Measurements from ENCODE around the gene SCN3B. TPM values are rescaled to one million over a fixed set of nuclear protein-coding genes. Genes with fewer than 3 reads are reported as not detected.
"Not testable (repeated sequence)": the region's sequence is repeated elsewhere in the genome, so short reads cannot be mapped to it uniquely, and the experiment has no call there.

The SCN3B gene
- total RNA-seq, 2 donors from 2014 or later, result 0.05 TPM; not detected in 1

GRCh38 chr11:123681030-123681429 lies 26.6 kb upstream of the SCN3B start:
- Mint-ChIP-seq H3K4me3 (peak overlapping the region; percentile 9 to 18), H3K36me3 (ENCODE audit: insufficient read depth in 2 of 2) (no peaks in the 10 kb centered on the region), H3K4me1 (ENCODE audit: low read depth) (peaks cover 21% of the 10 kb centered on the region), H3K27ac (peak overlapping the region; percentile 12), H3K27me3 (ENCODE audit: low read depth) (peaks cover 16% of the 10 kb centered on the region), H3K9me3 (no peaks in the 10 kb centered on the region)
- ATAC-seq (replicated peaks in 1 of 2) (peak; percentile 98 to 99), DNase-seq (peak; percentile 5 to 11)

DNA sequence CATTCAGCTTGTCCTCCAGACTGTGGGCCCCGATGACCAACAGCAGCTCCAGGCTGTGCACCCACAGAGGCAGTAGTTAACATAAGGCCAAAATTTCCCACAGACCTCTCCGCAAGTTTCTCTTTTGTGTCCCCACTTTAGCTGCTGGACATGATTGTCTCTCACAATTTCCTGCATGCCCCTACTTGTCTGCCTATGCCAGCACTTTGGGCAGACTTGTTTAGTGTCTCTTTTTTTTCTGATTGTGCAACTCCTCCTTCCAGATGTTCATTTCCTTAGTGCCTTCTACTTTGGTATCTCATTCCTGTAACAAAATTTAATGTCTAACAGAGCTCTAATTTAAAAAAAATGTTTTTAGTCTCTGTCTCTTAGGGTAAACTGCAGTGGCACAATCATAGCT lies 23.8 kb upstream of the SCN3B start:
- Mint-ChIP-seq H3K36me3 (ENCODE audit: insufficient read depth in 2 of 2) (no peaks in the 10 kb centered on the region), H3K4me1 (ENCODE audit: low read depth) (peaks cover 21% of the 10 kb centered on the region), H3K4me3 (no peak overlapping the region), H3K9me3 (no peaks in the 10 kb centered on the region), H3K27ac (no peak overlapping the region), H3K27me3 (ENCODE audit: low read depth) (peaks cover 7% of the 10 kb centered on the region)
- ATAC-seq (replicated peaks in 1 of 2), result no peak
- DNase-seq, result no peak

GRCh38 chr11:123677510-123677909 lies 23.1 kb upstream of the SCN3B start:
- DNase-seq, result no peak
- no peak for ATAC-seq (replicated peaks in 1 of 2)
- Mint-ChIP-seq H3K4me3 (no peak overlapping the region), H3K27ac (no peak overlapping the region), H3K36me3 (ENCODE audit: insufficient read depth in 2 of 2) (no peaks in the 10 kb centered on the region), H3K27me3 (ENCODE audit: low read depth) (peaks cover 7% of the 10 kb centered on the region), H3K9me3 (no peaks in the 10 kb centered on the region), H3K4me1 (ENCODE audit: low read depth) (peaks cover 21% of the 10 kb centered on the region)

- no peaks in the 10 kb centered on the region for H3K27me3 Mint-ChIP-seq (ENCODE audit: low read depth)
- H3K4me1 Mint-ChIP-seq (ENCODE audit: low read depth), result no peaks in the 10 kb centered on the region
- H3K4me3 Mint-ChIP-seq, result no peak overlapping the region
- ATAC-seq (replicated peaks in 1 of 2) (no peak), DNase-seq (no peak)
- no peaks in the 10 kb centered on the region for H3K36me3 Mint-ChIP-seq (ENCODE audit: insufficient read depth in 2 of 2)
- H3K27ac Mint-ChIP-seq, result no peak overlapping the region
- no peaks in the 10 kb centered on the region for H3K9me3 Mint-ChIP-seq
These were observed 19.9 kb upstream of the SCN3B start for GRCh38 chr11:123674297-123674696.

DNA sequence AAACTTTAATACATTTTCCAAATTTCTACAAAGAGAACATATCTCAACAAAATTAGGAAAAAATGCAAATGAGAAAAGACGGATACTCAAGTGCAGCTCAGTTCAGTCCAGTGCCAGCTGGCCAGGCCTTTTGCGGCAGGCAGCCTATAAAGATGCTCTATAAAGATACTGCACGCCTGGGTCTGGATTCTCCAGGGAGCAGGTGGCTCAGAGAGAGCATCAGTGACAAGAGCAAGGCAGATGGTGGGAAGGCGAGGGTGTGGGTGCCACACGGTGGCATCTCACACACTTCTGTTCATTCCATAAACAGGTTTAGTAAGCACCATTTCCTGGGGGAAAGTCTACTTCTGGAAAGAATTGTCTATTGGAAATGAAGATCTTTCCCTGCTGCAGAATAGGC lies 18.1 kb upstream of the SCN3B start:
- H3K27me3 Mint-ChIP-seq (ENCODE audit: low read depth), result no peaks in the 10 kb centered on the region
- DNase-seq, result no peak
- H3K4me3 Mint-ChIP-seq, result no peak overlapping the region
- no peaks in the 10 kb centered on the region for H3K36me3 Mint-ChIP-seq (ENCODE audit: insufficient read depth in 2 of 2)
- no peaks in the 10 kb centered on the region for H3K9me3 Mint-ChIP-seq
- ATAC-seq (replicated peaks in 1 of 2), result no peak
- H3K4me1 Mint-ChIP-seq (ENCODE audit: low read depth), result no peaks in the 10 kb centered on the region
- H3K27ac Mint-ChIP-seq, result no peak overlapping the region

- Mint-ChIP-seq H3K36me3 (ENCODE audit: insufficient read depth in 2 of 2) (no peaks in the 10 kb centered on the region), H3K27me3 (ENCODE audit: low read depth) (no peaks in the 10 kb centered on the region), H3K4me1 (ENCODE audit: low read depth) (no peaks in the 10 kb centered on the region), H3K9me3 (no peaks in the 10 kb centered on the region), H3K27ac (no peak overlapping the region), H3K4me3 (no peak overlapping the region)
- DNase-seq, result no peak
- no peak for ATAC-seq (replicated peaks in 1 of 2)
These were observed 17.1 kb upstream of the SCN3B start for GRCh38 chr11:123671534-123671933.

GRCh38 chr11:123670081-123670480 lies 15.7 kb upstream of the SCN3B start:
- ATAC-seq (replicated peaks in 1 of 2) (no peak), DNase-seq (no peak)
- Mint-ChIP-seq H3K4me1 (ENCODE audit: low read depth) (no peaks in the 10 kb centered on the region), H3K9me3 (no peaks in the 10 kb centered on the region), H3K27ac (no peak overlapping the region), H3K36me3 (ENCODE audit: insufficient read depth in 2 of 2) (peaks cover 0 to 1% of the 10 kb centered on the region in 2 donors), H3K27me3 (ENCODE audit: low read depth) (no peaks in the 10 kb centered on the region), H3K4me3 (no peak overlapping the region)

- Mint-ChIP-seq H3K4me3 (no peak overlapping the region), H3K27me3 (ENCODE audit: low read depth) (no peaks in the 10 kb centered on the region), H3K9me3 (no peaks in the 10 kb centered on the region), H3K27ac (no peak overlapping the region), H3K4me1 (ENCODE audit: low read depth) (no peaks in the 10 kb centered on the region), H3K36me3 (ENCODE audit: insufficient read depth in 2 of 2) (peaks cover 0 to 6% of the 10 kb centered on the region in 2 donors)
- DNase-seq, result no peak
- ATAC-seq (replicated peaks in 1 of 2), result no peak
These were observed 10.9 kb upstream of the SCN3B start for GRCh38 chr11:123665306-123665705.

- peaks cover 12% of the 10 kb centered on the region for H3K27me3 Mint-ChIP-seq (ENCODE audit: low read depth)
- not testable (repeated sequence) for H3K4me3 Mint-ChIP-seq; H3K27ac Mint-ChIP-seq; H3K36me3 Mint-ChIP-seq (ENCODE audit: insufficient read depth in 2 of 2); H3K9me3 Mint-ChIP-seq; H3K4me1 Mint-ChIP-seq (ENCODE audit: low read depth)
- DNase-seq (peak; percentile 12 to 29), ATAC-seq (replicated peaks in 1 of 2) (peak; percentile 67 to 82)
These were observed 5.5 kb upstream of the SCN3B start for GRCh38 chr11:123659965-123660364.

GRCh38 chr11:123659311-123659710 lies 4.9 kb upstream of the SCN3B start:
- peaks cover 15% of the 10 kb centered on the region for H3K27me3 Mint-ChIP-seq (ENCODE audit: low read depth)
- H3K27ac Mint-ChIP-seq, result no peak overlapping the region
- ATAC-seq (replicated peaks in 1 of 2) (no peak), DNase-seq (no peak)
- peaks cover 0 to 4% of the 10 kb centered on the region in 2 donors for H3K36me3 Mint-ChIP-seq (ENCODE audit: insufficient read depth in 2 of 2)
- H3K4me1 Mint-ChIP-seq (ENCODE audit: low read depth), result peaks cover 6% of the 10 kb centered on the region
- no peak overlapping the region for H3K4me3 Mint-ChIP-seq
- H3K9me3 Mint-ChIP-seq, result peaks cover 8 to 9% of the 10 kb centered on the region in 2 donors

GRCh38 chr11:123653827-123654565 lies 428 bp downstream of the SCN3B start:
- Mint-ChIP-seq H3K36me3 (ENCODE audit: insufficient read depth in 2 of 2) (no peaks in the 10 kb centered on the region), H3K4me1 (ENCODE audit: low read depth) (no peaks in the 10 kb centered on the region), H3K27ac (no peak overlapping the region), H3K4me3 (peak overlapping the region; percentile 52 to 73), H3K27me3 (ENCODE audit: low read depth) (peaks cover 42% of the 10 kb centered on the region), H3K9me3 (peaks cover 5 to 6% of the 10 kb centered on the region in 2 donors)
- DNase-seq, result peak; percentile 30 to 48
- peak; percentile 70 to 78 for ATAC-seq (replicated peaks in 1 of 2)

DNA sequence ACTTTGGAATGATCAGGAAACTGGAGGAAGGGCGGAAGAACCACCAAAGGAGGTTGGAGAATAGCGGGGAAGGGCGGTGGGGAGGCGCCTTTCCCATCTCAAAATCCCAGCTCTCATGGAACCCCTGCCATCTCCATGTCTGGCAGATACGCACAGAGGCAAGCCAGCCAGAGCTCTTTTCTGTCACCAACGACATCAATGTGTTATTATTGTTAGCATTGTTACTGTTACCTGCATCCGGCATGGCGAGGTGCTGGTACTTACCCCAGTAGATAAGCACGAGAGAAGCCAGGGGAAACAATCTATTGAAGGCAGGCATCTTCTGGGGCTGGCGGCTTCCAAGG lies 969 bp downstream of the SCN3B start:
- H3K9me3 Mint-ChIP-seq, result peaks cover 0 to under 1% of the 10 kb centered on the region in 2 donors
- ATAC-seq (replicated peaks in 1 of 2), result no peak
- H3K36me3 Mint-ChIP-seq (ENCODE audit: insufficient read depth in 2 of 2), result no peaks in the 10 kb centered on the region
- H3K4me3 Mint-ChIP-seq, result peak overlapping the region; percentile 52 to 73
- H3K27ac Mint-ChIP-seq, result no peak overlapping the region
- no peak for DNase-seq
- H3K4me1 Mint-ChIP-seq (ENCODE audit: low read depth), result no peaks in the 10 kb centered on the region
- H3K27me3 Mint-ChIP-seq (ENCODE audit: low read depth), result peaks cover 42% of the 10 kb centered on the region

GRCh38 chr11:123652599-123652998 lies 1.8 kb downstream of the SCN3B start:
- Mint-ChIP-seq H3K4me3 (no peak overlapping the region), H3K4me1 (ENCODE audit: low read depth) (no peaks in the 10 kb centered on the region), H3K36me3 (ENCODE audit: insufficient read depth in 2 of 2) (no peaks in the 10 kb centered on the region), H3K9me3 (no peaks in the 10 kb centered on the region), H3K27ac (no peak overlapping the region), H3K27me3 (ENCODE audit: low read depth) (peaks cover 42% of the 10 kb centered on the region)
- ATAC-seq (replicated peaks in 1 of 2) (no peak), DNase-seq (no peak)

GRCh38 chr11:123650901-123651300 lies 3.5 kb downstream of the SCN3B start:
- Mint-ChIP-seq H3K27me3 (ENCODE audit: low read depth) (peaks cover 45% of the 10 kb centered on the region), H3K9me3 (no peaks in the 10 kb centered on the region), H3K4me3 (no peak overlapping the region), H3K36me3 (ENCODE audit: insufficient read depth in 2 of 2) (no peaks in the 10 kb centered on the region), H3K4me1 (ENCODE audit: low read depth) (no peaks in the 10 kb centered on the region), H3K27ac (no peak overlapping the region)
- ATAC-seq (replicated peaks in 1 of 2), result no peak
- DNase-seq, result no peak

All from activated T-cell treated with anti-CD3 and anti-CD28 coated beads, Interleukin-2, amount 50 U/mL, for 72 hours (primary cell).